GM12801 (cell line): ENCODE results near the gene MUC4.

Experiments
- CTCF ChIP-seq: IDR thresholded peaks from one replicate; pipeline ENCODE4 v1.5.1; 2011; ENCODE audit warnings: control low read depth; ENCODE audit not compliant: insufficient read length; ENCODE audit errors: extremely low read depth

The MUC4 gene

GRCh38 chr3:195796795-195797194, 14.9 kb downstream of the MUC4 start:
- no peak for TF ChIP-seq CTCF

- no peak for TF ChIP-seq CTCF
These were observed 17.0 kb downstream of the MUC4 start for GRCh38 chr3:195794708-195795107.

GRCh38 chr3:195790901-195791300, 20.8 kb downstream of the MUC4 start:
- TF ChIP-seq CTCF: no peak

GRCh38 chr3:195788711-195789581, 22.8 kb downstream of the MUC4 start:
- no peak for TF ChIP-seq CTCF

GRCh38 chr3:195777975-195778374, 33.8 kb downstream of the MUC4 start:
- TF ChIP-seq CTCF: no peak

- TF ChIP-seq CTCF: no peak
These were observed 36.8 kb downstream of the MUC4 start for GRCh38 chr3:195774917-195775316.

GRCh38 chr3:195773956-195774537, 37.7 kb downstream of the MUC4 start:
- no peak for TF ChIP-seq CTCF
